Retinal pigment epithelial cell (primary cell): ENCODE measurements around the gene NUDT13.
"Not testable (repeated sequence)": the region's sequence is repeated elsewhere in the genome, so short reads cannot be mapped to it uniquely, and the experiment has no call there.

Source experiments
- DNase-seq: peaks from one replicate; pipeline ENCODE4 v3.0.0-alpha.2; 2010; ENCODE audit warnings: low read depth
- H3K4me3 ChIP-seq: 2 replicates; pipeline ENCODE4 v1.5.1; 2011; ENCODE audit warnings: mild to moderate bottlenecking, low read length, control low read depth, moderate library complexity
- CTCF ChIP-seq: conservative IDR thresholded peaks from 2 replicates; pipeline ENCODE4 v1.5.1; 2011; ENCODE audit warnings: low read depth, low read length, control low read depth, inconsistent platforms

Gene NUDT13

DNA sequence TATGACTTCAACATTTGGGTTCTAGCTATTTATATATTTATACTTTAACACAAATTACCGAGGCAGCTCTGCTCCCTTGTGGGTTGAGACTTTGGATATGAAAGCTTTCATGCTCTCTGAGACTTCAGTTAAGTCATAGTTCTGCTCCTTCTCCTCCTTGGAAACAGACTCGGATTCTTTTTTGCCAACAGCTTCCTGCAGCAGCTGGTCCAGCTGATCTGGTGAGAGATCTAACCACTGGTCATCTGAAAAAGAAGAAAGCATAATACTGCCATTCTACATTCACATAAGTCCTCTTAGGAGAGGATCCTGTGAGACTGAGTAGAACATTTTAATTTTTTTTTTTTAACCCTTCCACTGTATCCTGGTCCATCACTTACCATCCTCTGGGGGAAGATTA, 29.0 kb downstream of the NUDT13 start:
- DNase-seq: no peak
- no peak for TF ChIP-seq CTCF
- H3K4me3 ChIP-seq: no peak overlapping the region

DNA sequence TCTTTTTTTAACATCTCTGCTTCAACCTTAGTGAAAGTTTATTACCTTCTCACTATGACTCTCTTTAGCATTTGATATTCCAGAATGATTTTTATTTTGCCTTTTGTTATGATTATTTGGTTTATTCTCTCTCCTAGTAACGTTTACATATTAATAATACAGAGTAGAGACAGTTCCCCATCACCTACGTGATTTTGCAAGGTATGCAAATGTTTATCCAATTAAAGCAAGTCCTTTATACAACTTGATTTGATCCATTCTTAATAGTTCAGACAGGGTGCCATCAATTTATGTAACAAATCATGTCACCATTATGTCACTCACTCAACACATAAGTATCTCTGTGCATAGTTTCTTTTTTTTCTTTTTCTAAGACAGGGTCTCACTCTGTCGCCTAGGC, 31.3 kb downstream of the NUDT13 start:
- no peak for TF ChIP-seq CTCF
- no peak for DNase-seq

GRCh38 chr10:73150633-73151413, 40.6 kb downstream of the NUDT13 start:
- not testable (repeated sequence) for DNase-seq, H3K4me3 ChIP-seq

More for the DNA sequence above, 31.3 kb downstream of the NUDT13 start:
- H3K4me3 ChIP-seq: no peak overlapping the region

GRCh38 chr10:73152009-73152408, 41.8 kb downstream of the NUDT13 start:
- H3K4me3 ChIP-seq: no peak overlapping the region
- no peak for TF ChIP-seq CTCF
- no peak for DNase-seq

- no peak for TF ChIP-seq CTCF
- DNase-seq: no peak
- no peak overlapping the region for H3K4me3 ChIP-seq
These were observed 45.8 kb downstream of the NUDT13 start for GRCh38 chr10:73156054-73156453.

DNA sequence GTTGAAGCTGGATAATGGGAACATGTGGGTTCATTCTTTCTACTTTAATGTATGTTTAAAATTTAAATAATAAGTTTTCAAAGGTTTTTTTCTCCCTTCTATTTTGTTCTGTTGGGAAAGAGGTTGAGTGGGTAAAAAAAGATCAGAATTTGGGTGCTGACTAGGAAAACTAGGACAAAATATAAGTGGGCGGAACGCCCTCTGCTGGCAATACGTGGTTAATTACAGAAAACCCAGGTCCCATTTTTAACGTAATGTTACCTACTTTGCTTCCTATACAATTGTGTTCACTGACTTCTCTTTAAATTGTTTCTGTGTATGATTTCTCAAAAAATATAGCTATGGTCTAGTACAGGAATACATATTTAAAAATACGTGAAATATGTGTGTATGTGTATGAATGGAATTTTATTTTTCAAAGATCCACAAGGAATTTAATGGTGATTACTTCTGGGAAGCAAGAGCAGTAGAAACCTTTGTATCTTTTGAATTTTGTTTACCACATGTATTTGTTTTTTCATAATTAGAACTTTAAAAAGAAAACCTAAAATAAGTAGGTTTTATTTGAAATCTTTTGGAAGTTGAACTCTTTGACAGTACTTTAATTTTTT, 48.9 kb downstream of the NUDT13 start:
- peak; percentile 76 for TF ChIP-seq CTCF
- DNase-seq: no peak
- no peak overlapping the region for H3K4me3 ChIP-seq

GRCh38 chr10:73161079-73161478, 50.8 kb downstream of the NUDT13 start:
- no peak for TF ChIP-seq CTCF
- no peak overlapping the region for H3K4me3 ChIP-seq
- DNase-seq: no peak
